Mesodermal cell (in vitro differentiated cells): ENCODE measurements around the gene GABARAPL2.

Experiments used
- H3K27ac ChIP-seq: 2 replicates; pipeline ENCODE4 v1.7.0; 2013; ENCODE audit warnings: mild to moderate bottlenecking, low read depth, low read length, moderate library complexity; ENCODE audit not compliant: severe bottlenecking
- H3K36me3 ChIP-seq: 2 replicates; pipeline ENCODE4 v1.7.1; 2013; ENCODE audit warnings: mild to moderate bottlenecking, low read length, moderate library complexity; ENCODE audit not compliant: control insufficient read depth, insufficient read depth
- H3K4me1 ChIP-seq: one replicate; pipeline ENCODE4 v1.7.1; 2013; ENCODE audit warnings: mild to moderate bottlenecking, low read length; ENCODE audit not compliant: insufficient read depth, control insufficient read depth, poor library complexity, severe bottlenecking
- H3K4me3 ChIP-seq: 2 replicates; pipeline ENCODE4 v1.7.0; 2013; ENCODE audit warnings: low read length, control low read depth, mild to moderate bottlenecking; ENCODE audit not compliant: insufficient read depth, poor library complexity, severe bottlenecking; ENCODE audit errors: extremely low read depth
- H3K9me3 ChIP-seq: 2 replicates; pipeline ENCODE4 v1.7.1; 2013; ENCODE audit warnings: mild to moderate bottlenecking, low read length, moderate library complexity; ENCODE audit not compliant: control insufficient read depth
- WGBS, 2 experiments: methylation state at CpG; one replicate each; pipeline ENCODE4 v1.1.5; 2013; ENCODE audit warnings: missing lambda C conversion rate in 2 of 2; ENCODE audit not compliant: insufficient coverage in 2 of 2; 5-methylcytosine and 5-hydroxymethylcytosine counted together

The GABARAPL2 gene

GRCh38 chr16:75616521-75617010, 50.4 kb downstream of the GABARAPL2 start:
- H3K27ac ChIP-seq, result no peak overlapping the region
- H3K36me3 ChIP-seq, result peaks cover 88% of the 10 kb centered on the region
- H3K4me1 ChIP-seq, result peaks cover 4% of the 10 kb centered on the region
- H3K4me3 ChIP-seq, result no peak overlapping the region
- H3K9me3 ChIP-seq, result no peaks in the 10 kb centered on the region
- WGBS, 2 experiments, result 91 to 100% methylated on average over 3 of the region's 4 CpGs

- no peaks in the 10 kb centered on the region for H3K9me3 ChIP-seq
- H3K36me3 ChIP-seq, result peaks cover 83% of the 10 kb centered on the region
- H3K4me3 ChIP-seq, result no peak overlapping the region
- H3K27ac ChIP-seq, result no peak overlapping the region
- H3K4me1 ChIP-seq, result peaks cover 4% of the 10 kb centered on the region
- WGBS, 2 experiments, result 94 to 100% methylated on average over 2 to 3 of the region's 3 CpGs
Measured at GRCh38 chr16:75617121-75617520, 50.9 kb downstream of the GABARAPL2 start.

GRCh38 chr16:75618780-75619179, 52.6 kb downstream of the GABARAPL2 start:
- WGBS, 2 experiments, result 100% methylated on average over 2 of the region's 2 CpGs; no CpG with 5 or more reads in 1 of the 2 experiments

GRCh38 chr16:75620326-75621169, 54.4 kb downstream of the GABARAPL2 start:
- no peak overlapping the region for H3K4me3 ChIP-seq
- WGBS, 2 experiments, result 92 to 98% methylated on average over 19 of the region's 20 CpGs
- no peaks in the 10 kb centered on the region for H3K9me3 ChIP-seq

More at GRCh38 chr16:75618780-75619179, 52.6 kb downstream of the GABARAPL2 start:
- H3K4me3 ChIP-seq, result no peak overlapping the region
- no peaks in the 10 kb centered on the region for H3K9me3 ChIP-seq
- H3K36me3 ChIP-seq, result peaks cover 66% of the 10 kb centered on the region
- H3K4me1 ChIP-seq, result peaks cover 4% of the 10 kb centered on the region
- H3K27ac ChIP-seq, result no peak overlapping the region

GRCh38 chr16:75621170-75621477, 54.9 kb downstream of the GABARAPL2 start:
- Histone ChIP-seq H3K4me3 (peak overlapping the region; percentile 88), H3K36me3 (peaks cover 50% of the 10 kb centered on the region)

More at GRCh38 chr16:75620326-75621169, 54.4 kb downstream of the GABARAPL2 start:
- H3K4me1 ChIP-seq, result peaks cover 16% of the 10 kb centered on the region
- peaks cover 50% of the 10 kb centered on the region for H3K36me3 ChIP-seq
- H3K27ac ChIP-seq, result no peak overlapping the region

GRCh38 chr16:75622761-75623605, 56.8 kb downstream of the GABARAPL2 start, which contains the start of gene ADAT1:
ADAT1 (minus strand) TSS chr16:75623281; CDS start chr16:75620799, 2,482 bp downstream.
- Histone ChIP-seq H3K27ac (peak within 1 kb of the TSS; percentile 92), H3K36me3 (peaks cover 49% of the 10 kb centered on the region), H3K9me3 (no peaks in the 10 kb centered on the region), H3K4me1 (peaks cover 31% of the 10 kb centered on the region), H3K4me3 (peak within 1 kb of the TSS; percentile 88)
- 3 to 6% methylated on average over 46 to 47 of the region's 62 CpGs for WGBS, 2 experiments

More at GRCh38 chr16:75621170-75621477, 54.9 kb downstream of the GABARAPL2 start:
- Histone ChIP-seq H3K9me3 (no peaks in the 10 kb centered on the region), H3K4me1 (peaks cover 18% of the 10 kb centered on the region), H3K27ac (no peak overlapping the region)
- 20 to 50% methylated on average over 1 of the region's 2 CpGs for WGBS, 2 experiments

- 65 to 88% methylated on average over 2 to 4 of the region's 4 CpGs for WGBS, 2 experiments
- no peak overlapping the region for H3K4me3 ChIP-seq
- H3K9me3 ChIP-seq, result no peaks in the 10 kb centered on the region
- H3K4me1 ChIP-seq, result peaks cover 43% of the 10 kb centered on the region
- H3K36me3 ChIP-seq, result peaks cover 48% of the 10 kb centered on the region
- peak overlapping the region; percentile 88 for H3K27ac ChIP-seq
Measured at GRCh38 chr16:75624921-75625334, 58.7 kb downstream of the GABARAPL2 start.

GRCh38 chr16:75626806-75627205, 60.6 kb downstream of the GABARAPL2 start:
- Histone ChIP-seq H3K27ac (peak overlapping the region; percentile 64), H3K9me3 (no peaks in the 10 kb centered on the region), H3K4me1 (peaks cover 40% of the 10 kb centered on the region), H3K4me3 (no peak overlapping the region), H3K36me3 (peaks cover 59% of the 10 kb centered on the region)
- WGBS, 2 experiments, result 92 to 98% methylated on average over 4 of the region's 4 CpGs
